Mammary epithelial cell (primary cell): ENCODE results near the gene PDZD7.

Experiments
- EZH2 ChIP-seq: IDR thresholded peaks from 2 replicates; pipeline ENCODE4 v1.6.1; 2012; ENCODE audit warnings: low read length, inconsistent platforms, borderline replicate concordance
- TF ChIP-seq, protein P1 (sequence below), 2 donors: IDR thresholded peaks in 1 of 2; conservative IDR thresholded peaks in 1 of 2; 2 replicates each; pipeline ENCODE4 v1.5.1; 2011 to 2012; ENCODE audit warnings: inconsistent platforms in 2 of 2, low read length in 2 of 2, mild to moderate bottlenecking in 2 of 2, control low read depth in 1 of 2, low read depth in 1 of 2; ENCODE audit not compliant: insufficient read depth in 1 of 2; ENCODE audit errors: extremely low read depth in 1 of 2

DNA sequence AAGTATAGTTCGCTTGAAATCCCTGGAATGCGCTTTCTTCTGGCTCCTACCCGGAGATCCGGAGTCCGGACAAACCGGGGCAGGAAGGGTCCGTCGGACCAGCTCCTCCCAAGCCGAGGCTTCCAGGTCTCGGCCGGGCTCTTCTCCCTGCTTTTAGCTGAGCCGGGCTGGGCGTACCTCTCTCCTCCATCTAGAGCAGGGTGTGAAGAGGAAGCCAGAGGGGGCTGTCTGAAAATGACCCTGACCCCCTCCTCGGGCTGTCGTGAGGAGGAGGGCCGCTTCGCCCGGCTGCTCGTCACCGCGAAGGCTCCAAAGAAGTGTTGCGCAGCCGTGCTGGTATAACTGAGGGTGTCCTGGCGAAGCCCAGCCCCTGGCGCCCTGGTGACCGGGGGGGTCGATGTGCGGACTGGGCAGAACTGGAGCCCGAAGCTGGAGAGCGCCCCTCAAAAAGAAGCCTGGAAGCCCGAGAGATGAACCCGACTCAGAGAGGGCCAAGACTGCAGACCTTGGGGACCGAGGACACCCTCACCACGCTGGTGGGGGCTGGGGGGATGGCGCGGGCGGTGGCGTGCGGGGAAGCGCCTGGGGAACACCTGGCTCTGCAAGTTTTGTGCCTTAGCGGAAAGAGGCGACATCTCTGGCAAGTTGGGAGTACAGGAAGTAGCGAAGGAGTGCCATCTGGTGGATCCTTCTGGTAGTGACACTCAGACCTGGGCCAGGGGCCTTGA lies 36.6 kb upstream of the PDZD7 start:
- TF ChIP-seq, protein P1, sequence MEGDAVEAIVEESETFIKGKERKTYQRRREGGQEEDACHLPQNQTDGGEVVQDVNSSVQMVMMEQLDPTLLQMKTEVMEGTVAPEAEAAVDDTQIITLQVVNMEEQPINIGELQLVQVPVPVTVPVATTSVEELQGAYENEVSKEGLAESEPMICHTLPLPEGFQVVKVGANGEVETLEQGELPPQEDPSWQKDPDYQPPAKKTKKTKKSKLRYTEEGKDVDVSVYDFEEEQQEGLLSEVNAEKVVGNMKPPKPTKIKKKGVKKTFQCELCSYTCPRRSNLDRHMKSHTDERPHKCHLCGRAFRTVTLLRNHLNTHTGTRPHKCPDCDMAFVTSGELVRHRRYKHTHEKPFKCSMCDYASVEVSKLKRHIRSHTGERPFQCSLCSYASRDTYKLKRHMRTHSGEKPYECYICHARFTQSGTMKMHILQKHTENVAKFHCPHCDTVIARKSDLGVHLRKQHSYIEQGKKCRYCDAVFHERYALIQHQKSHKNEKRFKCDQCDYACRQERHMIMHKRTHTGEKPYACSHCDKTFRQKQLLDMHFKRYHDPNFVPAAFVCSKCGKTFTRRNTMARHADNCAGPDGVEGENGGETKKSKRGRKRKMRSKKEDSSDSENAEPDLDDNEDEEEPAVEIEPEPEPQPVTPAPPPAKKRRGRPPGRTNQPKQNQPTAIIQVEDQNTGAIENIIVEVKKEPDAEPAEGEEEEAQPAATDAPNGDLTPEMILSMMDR (conservative IDR thresholded peaks at IDR 0.05 in 1 of 2, IDR thresholded peaks at IDR 0.05 in 1 of 2; ENCODE audit: extremely low read depth in 1 of 2, insufficient read depth in 1 of 2, low read depth in 1 of 2, low read length in 2 of 2): peak; percentile 84 to 87
- no peak for TF ChIP-seq EZH2
